ENCODE results near the gene CMIP. TPM values are rescaled to one million over a fixed set of nuclear protein-coding genes. Genes with fewer than 3 reads are reported as not detected.

The CMIP gene
- polyA plus RNA-seq, 1 donor: 44.3 TPM

- DNase-seq: no peak
Observed at GRCh38 chr16:81549547-81550431, 105.2 kb downstream of the CMIP start.

GRCh38 chr16:81550432-81550808, 105.8 kb downstream of the CMIP start:
- no peak for DNase-seq

DNA sequence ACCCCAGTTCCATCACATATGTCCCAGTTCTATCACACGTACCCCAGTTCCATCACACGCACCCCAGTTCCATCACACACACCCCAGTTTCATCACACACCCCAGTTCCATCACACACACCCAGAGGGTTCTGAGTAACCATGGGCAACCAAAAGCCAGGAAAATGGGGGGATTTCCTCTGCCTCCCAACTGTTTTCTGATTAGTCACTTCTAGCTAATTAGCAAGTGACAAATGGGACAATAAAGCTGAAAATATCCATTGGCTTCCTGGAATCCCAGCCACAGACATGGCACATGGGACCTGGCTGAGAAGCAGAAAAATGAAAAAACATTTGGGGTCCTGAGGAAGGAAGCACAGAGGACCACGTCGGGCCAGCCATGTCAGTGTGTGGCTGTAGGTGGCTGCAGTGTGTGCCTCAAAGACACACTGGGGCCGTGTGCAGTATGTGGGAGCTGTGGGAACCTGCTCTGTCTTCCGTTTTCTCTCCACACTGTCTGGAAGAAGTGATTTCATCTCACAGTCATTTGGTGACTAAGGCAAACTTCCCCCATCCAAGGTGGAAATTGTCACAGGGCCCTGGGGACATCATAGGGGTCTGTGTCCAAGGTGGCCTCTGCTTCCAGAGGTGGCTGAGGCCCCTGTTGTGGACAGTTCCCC, 106.7 kb downstream of the CMIP start:
- DNase-seq: no peak

- DNase-seq: no peak
Observed at GRCh38 chr16:81551821-81552304, 107.3 kb downstream of the CMIP start.

GRCh38 chr16:81552743-81553079, 108.1 kb downstream of the CMIP start:
- DNase-seq: no peak

GRCh38 chr16:81553080-81553813, 108.6 kb downstream of the CMIP start:
- DNase-seq: no peak

GRCh38 chr16:81553814-81554675, 109.4 kb downstream of the CMIP start:
- DNase-seq: no peak

DNA sequence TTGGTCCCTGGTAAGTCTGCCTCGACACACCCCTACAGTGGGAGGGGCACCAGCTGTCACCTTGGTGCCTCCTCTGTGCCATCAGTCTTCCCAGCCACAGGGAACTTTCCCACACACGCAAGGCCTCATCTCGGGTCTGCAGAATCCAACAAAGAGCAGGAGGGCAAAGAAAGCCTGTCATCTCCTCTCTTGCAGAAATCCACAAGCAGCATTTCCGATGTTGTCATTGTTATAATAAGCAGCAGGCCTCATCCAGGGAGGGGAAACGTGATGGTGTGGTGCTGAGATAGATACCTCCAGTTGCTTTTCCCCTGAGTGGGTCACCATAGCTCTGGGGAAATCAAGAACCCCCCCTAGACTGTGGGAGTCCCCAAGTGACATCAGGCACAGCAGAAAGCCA, 110.4 kb downstream of the CMIP start:
- DNase-seq: no peak

DNA sequence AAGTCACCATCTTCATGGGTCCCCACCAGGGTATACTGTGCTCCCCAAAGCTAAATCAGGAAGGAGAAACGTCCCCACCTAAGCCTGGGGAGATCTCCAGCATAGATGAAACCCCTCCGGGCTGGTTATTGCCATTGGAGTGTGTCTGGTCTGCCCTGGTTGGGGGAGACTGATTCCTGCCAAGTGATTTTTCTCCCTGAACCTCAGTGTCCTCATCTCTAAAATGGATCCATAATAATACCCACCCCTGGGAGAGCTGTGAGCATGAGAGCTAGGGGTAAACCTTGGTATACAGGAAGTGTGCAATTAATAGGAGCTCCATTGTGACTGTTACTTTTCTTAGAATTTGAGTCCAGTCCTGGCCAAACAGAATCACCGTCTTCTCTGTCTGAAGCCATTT, 111.1 kb downstream of the CMIP start:
- no peak for DNase-seq

DNA sequence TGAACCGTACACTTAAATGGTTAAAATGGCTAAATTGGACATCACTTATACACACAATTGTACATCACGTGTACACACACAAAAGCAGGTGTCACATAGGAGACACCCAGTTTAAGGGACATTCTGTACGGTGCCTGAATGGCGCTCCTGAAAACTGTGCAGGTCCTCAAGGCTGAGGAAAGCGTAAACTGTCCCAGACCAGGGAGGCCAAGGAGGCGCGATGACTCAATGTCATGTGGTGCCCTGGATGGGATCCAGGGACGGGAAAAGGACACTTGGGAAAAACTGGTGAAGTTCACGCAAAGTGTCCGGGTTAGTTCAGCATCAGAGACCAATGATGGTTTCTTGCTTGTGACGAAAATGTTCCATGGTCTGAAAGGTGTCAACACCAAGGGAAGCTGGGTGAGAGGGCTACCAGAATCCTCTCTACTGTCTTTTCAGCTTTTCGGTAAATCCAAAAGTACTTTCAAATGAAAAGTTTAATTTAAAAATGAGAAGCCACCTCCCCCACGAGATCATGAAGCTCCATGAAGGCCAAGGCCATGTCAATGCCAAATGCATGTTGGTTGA, 112.2 kb downstream of the CMIP start:
- no peak for DNase-seq

DNA sequence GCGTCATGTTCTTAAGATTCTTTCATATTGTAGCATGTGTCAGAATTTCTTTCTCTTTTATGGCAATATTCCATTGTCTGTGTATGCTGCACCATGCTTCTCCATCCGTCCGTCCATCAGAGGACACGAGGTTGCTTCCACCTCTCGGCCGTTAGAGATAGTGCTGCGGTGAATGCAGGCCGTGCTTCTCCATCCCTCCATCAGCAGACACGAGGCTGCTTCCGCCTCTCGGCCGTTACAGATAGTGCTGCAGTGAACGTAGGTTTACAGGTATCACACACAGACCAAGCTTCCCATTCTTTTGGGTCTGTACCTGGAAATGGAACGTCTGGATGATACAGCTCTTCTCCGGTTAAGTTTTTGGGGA, 113.5 kb downstream of the CMIP start:
- no peak for DNase-seq

DNA sequence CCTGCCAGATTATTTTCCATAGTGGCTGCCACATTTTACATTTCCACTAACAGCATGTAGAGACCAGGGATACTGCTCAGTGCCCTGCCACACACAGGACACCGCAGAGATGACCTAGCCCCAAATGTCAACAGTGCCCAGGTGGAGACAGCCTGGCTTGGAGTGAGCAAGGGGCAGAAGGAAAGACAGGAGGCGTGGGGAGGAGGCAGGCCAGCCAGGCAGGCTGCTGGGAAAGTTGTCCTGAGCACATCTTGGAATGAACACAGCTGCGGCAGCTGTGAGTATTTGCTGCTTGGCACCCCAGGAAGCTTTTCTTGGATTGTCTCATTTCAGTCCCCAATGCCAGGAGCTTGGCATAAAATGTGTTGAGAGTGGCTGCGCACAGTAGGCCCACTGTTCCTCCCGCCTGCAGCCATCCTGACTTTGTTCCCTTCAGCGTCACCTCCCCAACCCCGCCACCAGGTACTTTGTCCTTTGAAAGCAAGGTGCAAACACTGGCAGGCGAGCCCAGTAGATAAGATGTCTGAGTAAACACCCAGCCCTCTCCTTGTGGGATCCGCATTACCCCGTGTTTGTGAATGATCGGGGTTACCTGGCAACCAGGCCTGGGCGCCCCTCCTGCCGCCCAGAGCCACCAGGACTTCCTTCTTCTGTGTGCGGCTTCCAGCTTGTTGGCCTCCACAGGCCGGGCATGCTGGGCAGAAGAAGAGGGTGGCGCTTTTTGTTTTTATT, 114.0 kb downstream of the CMIP start:
- DNase-seq: no peak

GRCh38 chr16:81560979-81561657, 116.5 kb downstream of the CMIP start:
- no peak for DNase-seq

DNA sequence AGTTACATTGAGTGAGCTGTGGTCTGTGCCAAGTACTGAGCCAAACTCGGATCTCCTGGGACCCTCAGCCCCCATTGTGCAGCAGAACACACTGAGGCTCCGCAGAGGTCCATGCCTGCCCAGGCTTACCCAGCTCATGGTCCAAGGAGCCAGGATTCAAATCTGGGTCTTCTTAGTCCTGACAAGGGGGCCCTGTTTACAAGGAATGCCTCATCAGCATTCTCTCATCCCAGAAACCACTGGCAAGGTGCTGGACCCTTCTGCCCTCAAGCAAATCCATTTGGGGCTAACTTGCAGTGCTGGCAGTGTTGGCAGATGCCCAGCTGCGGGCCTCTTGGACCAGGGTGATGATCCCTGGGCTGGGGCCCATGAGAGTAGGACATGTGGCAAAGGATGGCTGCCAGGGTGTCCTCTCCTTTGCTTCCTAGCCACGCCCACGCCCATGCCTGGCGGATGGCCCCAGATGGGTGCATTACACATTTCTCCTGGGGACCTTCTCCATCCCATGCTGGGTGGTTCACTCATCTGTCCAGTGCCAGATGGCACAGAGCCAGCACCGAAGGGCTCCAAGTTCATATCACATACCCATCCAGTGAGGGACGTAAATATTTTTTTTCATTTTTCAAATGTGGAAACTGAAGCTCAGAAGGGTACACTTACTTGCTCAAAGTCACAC, 117.7 kb downstream of the CMIP start:
- no peak for DNase-seq

- DNase-seq: no peak
Observed at GRCh38 chr16:81562926-81563325, 118.3 kb downstream of the CMIP start.

GRCh38 chr16:81564421-81564911, 119.9 kb downstream of the CMIP start:
- no peak for DNase-seq

DNA sequence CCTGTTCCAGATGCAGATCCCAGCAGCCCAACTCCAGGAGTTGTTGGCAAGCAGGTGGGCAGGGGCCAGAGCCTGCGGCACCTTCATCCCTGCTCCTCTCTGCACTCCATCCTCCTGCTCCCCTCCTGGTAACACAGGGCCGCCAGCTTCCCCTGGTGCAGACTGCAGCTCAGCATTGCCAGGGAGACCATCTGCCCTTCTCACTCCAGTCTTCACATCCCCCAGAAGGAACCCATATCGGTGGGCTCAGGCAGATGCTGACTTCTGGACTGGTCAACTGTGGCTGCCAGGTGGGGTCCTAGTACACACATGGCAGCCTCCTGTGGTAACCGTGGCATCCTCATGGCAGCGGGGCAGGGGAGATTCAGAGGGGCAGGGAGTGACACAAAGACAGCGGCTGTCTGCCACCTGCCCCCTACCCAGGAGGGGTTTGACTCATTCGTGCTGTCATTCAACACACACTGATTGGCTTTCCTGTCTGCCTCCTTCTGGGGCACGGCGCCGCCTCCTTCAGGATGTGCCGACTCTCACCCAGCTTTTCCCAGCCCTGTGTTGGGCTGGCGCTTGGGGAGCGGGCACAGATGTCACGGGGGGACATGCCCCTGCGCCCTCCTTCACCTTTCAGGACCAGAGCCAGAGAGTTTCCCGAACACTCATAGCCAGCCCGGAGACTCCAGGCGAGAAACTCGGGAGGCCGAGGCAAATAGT, 120.9 kb downstream of the CMIP start:
- no peak for DNase-seq

DNA sequence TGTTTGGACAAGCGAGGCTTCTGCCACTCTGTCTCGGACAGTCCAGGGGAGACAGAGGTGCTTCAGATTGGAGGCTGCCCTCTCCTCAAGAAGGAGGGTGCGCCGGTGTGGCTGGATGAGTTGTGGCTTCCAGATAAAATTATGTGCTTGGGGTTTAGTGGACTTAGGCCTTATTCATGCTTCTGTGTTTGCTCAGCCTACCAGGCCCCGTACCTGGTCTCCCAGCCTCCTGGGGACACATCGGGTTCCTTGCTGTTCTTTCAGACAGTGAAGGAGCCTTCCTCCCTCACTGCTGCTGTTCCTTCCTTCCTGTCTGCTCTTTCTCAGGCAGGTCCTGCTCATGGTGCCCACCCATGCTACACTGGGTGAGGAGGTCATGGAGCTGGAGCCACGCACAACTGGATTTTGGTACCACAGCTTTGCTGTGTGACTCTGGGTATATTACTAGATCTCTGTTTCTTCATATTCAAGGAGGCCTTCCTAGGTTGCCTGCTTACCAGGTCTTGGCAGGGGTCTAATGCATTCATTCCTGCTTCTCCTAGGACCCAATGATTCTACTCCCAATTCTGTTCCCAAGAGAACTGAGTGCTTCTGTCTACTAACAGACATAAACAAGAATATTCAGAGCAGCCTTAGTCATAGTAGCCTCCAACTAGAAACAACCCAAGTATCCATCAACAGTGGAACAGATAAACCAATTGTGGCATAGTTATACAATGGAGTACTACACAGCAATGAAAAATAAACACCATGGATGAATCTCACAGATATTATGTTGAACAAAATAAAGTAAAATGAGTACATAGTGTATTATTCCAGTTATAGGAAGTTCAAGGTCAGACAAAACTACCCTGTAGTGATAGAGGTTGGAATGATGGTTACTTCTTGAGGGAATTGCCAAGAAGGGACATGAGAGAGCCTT, 121.7 kb downstream of the CMIP start:
- DNase-seq: no peak
